ENCODE results near the gene DNAJA3. TPM values are rescaled to one million over a fixed set of nuclear protein-coding genes. Genes with fewer than 3 reads are reported as not detected.
A peak's percentile ranks its signal among the peaks of the same experiment; 100 is the strongest.

DNAJA3 gene
- total and polyA plus RNA-seq, 9 of the 15 experiments (the other 6 are each of a cell fraction or from before 2014, with no cell fraction given): 8.1 to 105 (median 79.0) TPM

GRCh38 chr16:4475880-4476788 is 50.5 kb downstream of the DNAJA3 start, which contains the start of gene HMOX2 (continued):
- peak; percentile 98 for TF ChIP-seq GMEB1 (CRISPR knock-in tag; IDR thresholded peaks at IDR 0.05)
- TF ChIP-seq RNF2 (IDR thresholded peaks at IDR 0.05): peak; percentile 58; the same call in 1 of the 2 replicates
- no peak for TF ChIP-seq THAP7 (CRISPR knock-in tag; IDR thresholded peaks at IDR 0.05)
- TF ChIP-seq ZBTB49 (CRISPR knock-in tag; IDR thresholded peaks at IDR 0.05; ENCODE audit: borderline replicate concordance): no peak
- no peak for TF ChIP-seq ZBTB26 (CRISPR knock-in tag; IDR thresholded peaks at IDR 0.05)
- peak; percentile 26; the same call in 1 of the 2 replicates for TF ChIP-seq VEZF1 (CRISPR knock-in tag; IDR thresholded peaks at IDR 0.05)
- TF ChIP-seq KLF16 (IDR thresholded peaks at IDR 0.05): no peak
- TF ChIP-seq ZKSCAN8 (CRISPR knock-in tag; IDR thresholded peaks at IDR 0.05): no peak
- TF ChIP-seq POLR2G (IDR thresholded peaks at IDR 0.05; ENCODE audit: low read depth, low read length): peak; percentile 98
- peak in 1 of 2 experiments; percentile 79; a peak in 1 of 4 replicates for TF ChIP-seq TEAD1 (CRISPR knock-in tag; IDR thresholded peaks at IDR 0.05)
- TF ChIP-seq PRDM10 (IDR thresholded peaks at IDR 0.05; ENCODE audit: partially characterized antibody): peak; percentile 34
- TF ChIP-seq SETDB1 (IDR thresholded peaks at IDR 0.05; ENCODE audit: low read length): peak; percentile 60
